SJSA1 (cell line): ENCODE data around the gene GCK. TPM values are rescaled to one million over a fixed set of nuclear protein-coding genes. Genes with fewer than 3 reads are reported as not detected.
"Not testable (repeated sequence)": the region's sequence is repeated elsewhere in the genome, so short reads cannot be mapped to it uniquely, and the experiment has no call there.

Experiments used
- DNase-seq, 2 experiments: peaks; one replicate each; pipeline ENCODE4 v3.0.0-alpha.2; 2015 to 2020; ENCODE audit warnings: low spot score in 2 of 2, low read depth in 1 of 2
- H3K27ac ChIP-seq: fragments of 250-450 bp; sonication (Bioruptor Pico); 2 replicates; pipeline ENCODE4 v1.5.1; 2020; ENCODE audit warnings: mild to moderate bottlenecking, moderate library complexity
- H3K27me3 ChIP-seq: fragments of 250-450 bp; sonication (Bioruptor Pico); replicated peaks from 2 replicates; pipeline ENCODE4 v1.5.1; 2020; ENCODE audit warnings: mild to moderate bottlenecking, moderate library complexity
- H3K36me3 ChIP-seq: fragments of 250-450 bp; sonication (Bioruptor Pico); 2 replicates; pipeline ENCODE4 v1.5.1; 2020; ENCODE audit warnings: mild to moderate bottlenecking
- H3K4me1 ChIP-seq: fragments of 250-450 bp; sonication (Bioruptor Pico); replicated peaks from 2 replicates; pipeline ENCODE4 v1.6.1; 2021; ENCODE audit warnings: mild to moderate bottlenecking
- H3K4me3 ChIP-seq: fragments of 250-450 bp; sonication (Bioruptor Pico); 2 replicates; pipeline ENCODE4 v1.5.1; 2020; ENCODE audit warnings: mild to moderate bottlenecking
- H3K9me3 ChIP-seq: fragments of 250-450 bp; sonication (Bioruptor Pico); replicated peaks from 2 replicates; pipeline ENCODE4 v1.5.1; 2020; ENCODE audit warnings: mild to moderate bottlenecking
- total RNA-seq: library from RNA; depleted of rRNA; stranded (reverse); fragments of >200 nt; shearing (Covaris generic); gene quantifications from 2 replicates; pipeline ENCODE4 v1.2.3, GENCODE V29; 2014

The GCK gene
- total RNA-seq, 1 experiment from 2014 or later, result 0.13 TPM

GRCh38 chr7:44175730-44176129, 13.5 kb downstream of the GCK start:
- Histone ChIP-seq H3K9me3 (no peaks in the 10 kb centered on the region), H3K27ac (no peak overlapping the region), H3K36me3 (no peaks in the 10 kb centered on the region), H3K4me1 (peaks cover 12% of the 10 kb centered on the region), H3K27me3 (no peaks in the 10 kb centered on the region; the same call in 1 of the 2 replicates), H3K4me3 (no peak overlapping the region)
- peak in 1 of 2 experiments; percentile 27 for DNase-seq

- not testable (repeated sequence) for H3K27me3 ChIP-seq, DNase-seq, H3K9me3 ChIP-seq, H3K4me3 ChIP-seq, H3K27ac ChIP-seq, H3K36me3 ChIP-seq
- peaks cover 12% of the 10 kb centered on the region for H3K4me1 ChIP-seq
Measured at GRCh38 chr7:44174694-44174948, 14.6 kb downstream of the GCK start.

GRCh38 chr7:44173911-44174693, 15.1 kb downstream of the GCK start:
- no peaks in the 10 kb centered on the region for H3K9me3 ChIP-seq
- H3K36me3 ChIP-seq, result no peaks in the 10 kb centered on the region
- no peak overlapping the region for H3K27ac ChIP-seq
- no peak overlapping the region for H3K4me3 ChIP-seq
- peak in 1 of 2 experiments; percentile 26 for DNase-seq
- peaks cover 12% of the 10 kb centered on the region for H3K4me1 ChIP-seq
- H3K27me3 ChIP-seq, result no peaks in the 10 kb centered on the region; the same call in 1 of the 2 replicates

GRCh38 chr7:44172803-44173424, 16.3 kb downstream of the GCK start:
- Histone ChIP-seq H3K36me3 (no peaks in the 10 kb centered on the region), H3K4me3 (no peak overlapping the region), H3K9me3 (no peaks in the 10 kb centered on the region), H3K27ac (no peak overlapping the region), H3K4me1 (peaks cover 9% of the 10 kb centered on the region), H3K27me3 (no peaks in the 10 kb centered on the region; the same call in 1 of the 2 replicates)
- peak in 1 of 2 experiments; percentile 3 for DNase-seq

GRCh38 chr7:44172352-44172751, 16.9 kb downstream of the GCK start:
- Histone ChIP-seq H3K27me3 (no peaks in the 10 kb centered on the region; the same call in 1 of the 2 replicates), H3K9me3 (no peaks in the 10 kb centered on the region)

GRCh38 chr7:44171901-44172300, 17.3 kb downstream of the GCK start:
- H3K27ac ChIP-seq, H3K4me1 ChIP-seq, DNase-seq, H3K36me3 ChIP-seq, H3K9me3 ChIP-seq, H3K27me3 ChIP-seq, H3K4me3 ChIP-seq: not testable (repeated sequence)

More at GRCh38 chr7:44172352-44172751, 16.9 kb downstream of the GCK start:
- Histone ChIP-seq H3K36me3 (no peaks in the 10 kb centered on the region), H3K4me1 (peaks cover 4% of the 10 kb centered on the region), H3K27ac (no peak overlapping the region), H3K4me3 (no peak overlapping the region)
- DNase-seq, result peak in 1 of 2 experiments; percentile 13

GRCh38 chr7:44167920-44168319, 21.3 kb downstream of the GCK start:
- Histone ChIP-seq H3K4me1 (peaks cover 12% of the 10 kb centered on the region), H3K4me3 (no peak overlapping the region), H3K9me3 (no peaks in the 10 kb centered on the region), H3K27ac (no peak overlapping the region), H3K27me3 (no peaks in the 10 kb centered on the region; the same call in 1 of the 2 replicates), H3K36me3 (no peaks in the 10 kb centered on the region)
- DNase-seq, result no peak

- Histone ChIP-seq H3K27ac (peak overlapping the region; percentile 65), H3K36me3 (no peaks in the 10 kb centered on the region), H3K9me3 (no peaks in the 10 kb centered on the region)
Measured at GRCh38 chr7:44163591-44163990, 25.6 kb downstream of the GCK start.

GRCh38 chr7:44162785-44163395, 26.3 kb downstream of the GCK start:
- Histone ChIP-seq H3K27me3 (no peaks in the 10 kb centered on the region), H3K4me1 (peaks cover 16% of the 10 kb centered on the region), H3K36me3 (no peaks in the 10 kb centered on the region), H3K4me3 (no peak overlapping the region), H3K27ac (peak overlapping the region; percentile 65), H3K9me3 (no peaks in the 10 kb centered on the region)
- DNase-seq, result peak in 1 of 2 experiments; percentile 8

More at GRCh38 chr7:44163591-44163990, 25.6 kb downstream of the GCK start:
- Histone ChIP-seq H3K27me3 (no peaks in the 10 kb centered on the region), H3K4me1 (peaks cover 16% of the 10 kb centered on the region), H3K4me3 (no peak overlapping the region)
- peak; percentile 88 to 89 for DNase-seq

- no peak overlapping the region for H3K27ac ChIP-seq
- H3K27me3 ChIP-seq, result no peaks in the 10 kb centered on the region
- H3K4me1 ChIP-seq, result peaks cover 16% of the 10 kb centered on the region
- no peak overlapping the region for H3K4me3 ChIP-seq
- DNase-seq, result no peak
- no peaks in the 10 kb centered on the region for H3K36me3 ChIP-seq
- H3K9me3 ChIP-seq, result no peaks in the 10 kb centered on the region
Measured at GRCh38 chr7:44162179-44162578, 27.1 kb downstream of the GCK start.

- Histone ChIP-seq H3K4me1 (peaks cover 16% of the 10 kb centered on the region), H3K27ac (no peak overlapping the region), H3K27me3 (no peaks in the 10 kb centered on the region), H3K36me3 (no peaks in the 10 kb centered on the region), H3K9me3 (no peaks in the 10 kb centered on the region), H3K4me3 (no peak overlapping the region)
- no peak for DNase-seq
Measured at GRCh38 chr7:44161371-44161770, 27.9 kb downstream of the GCK start.

- no peak for DNase-seq
- H3K4me1 ChIP-seq, result peaks cover 16% of the 10 kb centered on the region
- no peak overlapping the region for H3K27ac ChIP-seq
- H3K36me3 ChIP-seq, result no peaks in the 10 kb centered on the region
- H3K27me3 ChIP-seq, result no peaks in the 10 kb centered on the region
- no peak overlapping the region for H3K4me3 ChIP-seq
- H3K9me3 ChIP-seq, result no peaks in the 10 kb centered on the region
Measured at GRCh38 chr7:44159824-44160630, 29.2 kb downstream of the GCK start.

GRCh38 chr7:44158873-44159631, 30.2 kb downstream of the GCK start:
- H3K27ac ChIP-seq, result no peak overlapping the region
- H3K27me3 ChIP-seq, result no peaks in the 10 kb centered on the region
- H3K4me1 ChIP-seq, result peaks cover 14% of the 10 kb centered on the region
- no peak overlapping the region for H3K4me3 ChIP-seq
- no peaks in the 10 kb centered on the region for H3K9me3 ChIP-seq
- DNase-seq, result no peak
- no peaks in the 10 kb centered on the region for H3K36me3 ChIP-seq
